ENCODE data around the gene PBX1.
"Not testable (repeated sequence)": the region's sequence is repeated elsewhere in the genome, so short reads cannot be mapped to it uniquely, and the experiment has no call there.

PBX1 gene

GRCh38 chr1:164558461-164559341 is at the start of gene PBX1:
Gene PBX1, plus strand, starts transcription at chr1:164559184.
- peak; percentile 98 for DNase-seq (ENCODE audit: low spot score)

GRCh38 chr1:164510435-164510834 is 48.5 kb upstream of the PBX1 start:
- DNase-seq (ENCODE audit: low spot score) = no peak

GRCh38 chr1:164511001-164511705 is 47.8 kb upstream of the PBX1 start:
- DNase-seq (ENCODE audit: low spot score) = no peak

- no peak for DNase-seq (ENCODE audit: low spot score)
Observed at GRCh38 chr1:164515231-164515630, 43.8 kb upstream of the PBX1 start.

GRCh38 chr1:164515711-164516331 is 43.2 kb upstream of the PBX1 start:
- no peak for DNase-seq (ENCODE audit: low spot score)

- no peak for DNase-seq (ENCODE audit: low spot score)
Observed at GRCh38 chr1:164516591-164516990, 42.4 kb upstream of the PBX1 start.

GRCh38 chr1:164518692-164519332 is 40.2 kb upstream of the PBX1 start:
- no peak for DNase-seq (ENCODE audit: low spot score)

GRCh38 chr1:164519426-164519825 is 39.6 kb upstream of the PBX1 start:
- no peak for DNase-seq (ENCODE audit: low spot score)

- no peak for DNase-seq (ENCODE audit: low spot score)
Observed at GRCh38 chr1:164524810-164525209, 34.2 kb upstream of the PBX1 start.

GRCh38 chr1:164534863-164535610 is 23.9 kb upstream of the PBX1 start:
- DNase-seq (ENCODE audit: low spot score) = no peak

- not testable (repeated sequence) for DNase-seq (ENCODE audit: low spot score)
Observed at GRCh38 chr1:164552463-164552988, 6.5 kb upstream of the PBX1 start.

GRCh38 chr1:164557270-164557669 is 1.7 kb upstream of the PBX1 start:
- DNase-seq (ENCODE audit: low spot score) = no peak

GRCh38 chr1:164559342-164560051 is 513 bp downstream of the PBX1 start:
- DNase-seq (ENCODE audit: low spot score) = no peak

GRCh38 chr1:164560121-164560541 is 1.1 kb downstream of the PBX1 start:
- DNase-seq (ENCODE audit: low spot score) = no peak

- DNase-seq (ENCODE audit: low spot score) = no peak
Observed at GRCh38 chr1:164560556-164560955, 1.6 kb downstream of the PBX1 start.

GRCh38 chr1:164561007-164561406 is 2.0 kb downstream of the PBX1 start:
- no peak for DNase-seq (ENCODE audit: low spot score)

GRCh38 chr1:164561472-164561871 is 2.5 kb downstream of the PBX1 start:
- no peak for DNase-seq (ENCODE audit: low spot score)

- DNase-seq (ENCODE audit: low spot score) = no peak
Observed at GRCh38 chr1:164562061-164562460, 3.1 kb downstream of the PBX1 start.

- DNase-seq (ENCODE audit: low spot score) = no peak
Observed at GRCh38 chr1:164562511-164562910, 3.5 kb downstream of the PBX1 start.

GRCh38 chr1:164562947-164563520 is 4.0 kb downstream of the PBX1 start:
- no peak for DNase-seq (ENCODE audit: low spot score)

Data from AG08395 (cell line).